Mucosa of rectum (tissue), 2 donors: ENCODE data around the gene GPATCH8.
"Not testable (repeated sequence)": the region's sequence is repeated elsewhere in the genome, so short reads cannot be mapped to it uniquely, and the experiment has no call there.

Experiments used
- H3K27ac ChIP-seq, 2 donors: one replicate each; pipeline ENCODE4 v1.7.0; 2013; ENCODE audit warnings: inconsistent platforms in 2 of 2, low read depth in 2 of 2, low read length in 2 of 2
- H3K27me3 ChIP-seq, 2 donors: one replicate each; pipeline ENCODE4 v1.7.0; 2013; ENCODE audit warnings: low read length in 2 of 2; ENCODE audit not compliant: control insufficient read depth in 2 of 2, insufficient read depth in 2 of 2
- H3K36me3 ChIP-seq, 2 donors: one replicate each; pipeline ENCODE4 v1.7.0; 2013; ENCODE audit warnings: low read length in 2 of 2; ENCODE audit not compliant: control insufficient read depth in 2 of 2, insufficient read depth in 2 of 2
- H3K4me1 ChIP-seq, 2 donors: one replicate each; pipeline ENCODE4 v1.7.0; 2013; ENCODE audit warnings: low read length in 2 of 2, mild to moderate bottlenecking in 1 of 2; ENCODE audit not compliant: control insufficient read depth in 2 of 2, insufficient read depth in 2 of 2
- H3K4me3 ChIP-seq, 2 donors: one replicate each; pipeline ENCODE4 v1.7.0; 2013; ENCODE audit warnings: low read length in 2 of 2
- H3K9ac ChIP-seq, 2 donors: one replicate each; pipeline ENCODE4 v1.7.0; 2013; ENCODE audit warnings: low read length in 2 of 2, low read depth in 1 of 2, mild to moderate bottlenecking in 1 of 2
- H3K9me3 ChIP-seq, 2 donors: one replicate each; pipeline ENCODE4 v1.7.0; 2013; ENCODE audit warnings: low read length in 2 of 2; ENCODE audit not compliant: control insufficient read depth in 2 of 2
- donor health status: healthy.
- donor health status: Normal muscosa, but diverticular disease.

Gene GPATCH8

DNA sequence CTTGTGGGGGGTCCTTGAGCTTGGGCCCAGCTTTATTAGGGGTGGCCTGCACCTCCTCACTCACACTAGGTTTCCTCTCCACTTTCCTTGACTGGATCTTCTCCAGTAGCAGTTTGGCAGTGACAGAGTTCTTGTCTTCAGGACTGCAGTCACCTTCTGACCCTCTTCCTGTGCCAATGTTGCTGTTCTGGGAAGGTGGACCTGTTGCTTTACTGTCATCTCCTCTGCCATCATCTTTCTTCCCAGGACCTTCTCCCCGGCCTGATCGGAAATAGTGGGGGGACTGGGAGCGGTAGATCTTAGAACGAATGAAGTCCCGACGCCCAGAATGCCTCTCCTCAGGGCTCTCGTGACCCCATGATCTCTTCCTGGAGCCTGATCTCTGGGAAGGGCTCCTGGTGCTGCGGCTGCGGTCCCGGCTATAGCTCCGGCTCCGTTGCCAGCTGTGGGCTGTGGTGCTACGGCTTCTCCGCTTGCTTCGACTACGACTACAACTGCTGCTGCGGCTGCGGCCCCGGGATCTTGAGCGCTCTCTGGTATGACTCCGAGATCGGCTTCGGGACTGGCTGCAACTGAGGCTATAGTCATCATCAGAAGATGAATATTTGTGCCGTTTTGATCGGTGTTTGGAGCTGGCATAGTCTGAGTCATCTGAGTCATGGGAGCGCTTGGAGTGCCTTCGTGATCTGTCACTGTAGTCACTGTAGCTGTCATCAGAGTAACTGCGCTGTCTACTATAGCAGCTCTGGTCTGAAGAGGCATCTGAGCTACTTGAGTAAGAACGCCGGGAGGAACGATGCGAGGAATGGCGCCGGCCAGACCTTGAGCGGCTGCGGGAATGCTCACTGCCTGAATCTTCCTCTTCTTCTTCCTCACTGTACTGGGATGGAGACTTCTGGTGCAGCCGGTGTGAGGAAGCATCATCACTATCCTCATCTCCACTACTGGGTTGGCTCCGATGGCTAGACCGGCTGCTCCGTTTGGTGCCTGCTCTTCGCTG lies 104.2 kb downstream of the GPATCH8 start:
- Histone ChIP-seq H3K9me3 (no peaks in the 10 kb centered on the region), H3K4me3 (no peak overlapping the region), H3K9ac (no peak overlapping the region), H3K27ac (no peak overlapping the region), H3K27me3 (no peaks in the 10 kb centered on the region), H3K36me3 (peaks cover 32 to 42% of the 10 kb centered on the region in 2 donors), H3K4me1 (no peaks in the 10 kb centered on the region)

DNA sequence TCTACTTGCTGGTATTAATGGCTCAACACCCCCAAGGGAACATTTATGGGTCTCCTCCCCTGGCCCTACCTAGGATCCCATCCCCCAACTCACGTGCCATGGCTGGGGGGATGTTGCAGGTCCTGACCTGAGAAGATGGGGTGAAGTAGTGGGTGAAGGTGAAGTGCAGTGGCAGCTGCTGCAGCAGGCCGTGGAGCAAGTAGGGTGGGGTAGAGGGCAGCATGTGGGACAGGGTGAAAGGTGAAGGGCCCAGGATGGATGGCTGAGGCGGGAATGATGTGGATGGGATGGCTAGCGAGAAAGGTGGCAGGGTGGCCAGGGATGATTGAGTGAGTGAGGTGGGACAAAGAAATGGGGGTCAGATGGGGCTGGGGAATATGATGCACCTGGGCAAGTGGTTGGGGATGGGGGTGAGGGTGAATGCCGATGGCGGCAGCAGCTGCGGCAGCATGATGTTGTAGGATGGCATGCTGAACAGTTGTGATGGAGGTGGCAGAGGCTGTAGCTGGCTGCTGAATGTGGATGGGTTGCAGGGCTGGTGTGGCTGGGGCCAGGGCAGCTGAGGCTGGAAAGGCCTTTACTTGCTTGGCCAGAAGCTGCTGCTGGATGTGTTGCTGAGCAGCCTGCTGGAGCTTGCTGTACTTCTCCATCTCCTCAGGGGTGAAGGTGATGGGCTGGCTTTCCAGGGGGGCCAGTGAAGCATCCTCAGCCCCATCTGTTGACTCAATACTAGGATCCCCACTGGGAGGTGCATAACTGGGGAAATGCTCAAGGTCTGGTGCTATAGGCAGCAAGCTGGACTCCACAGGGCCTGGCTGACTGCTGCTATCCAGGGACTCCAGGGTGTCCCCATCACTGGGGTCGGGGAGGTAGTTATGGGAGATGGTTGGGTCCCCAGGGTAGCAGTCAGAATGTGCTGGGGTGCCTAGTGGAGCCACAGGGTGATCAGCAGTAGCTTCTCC lies 105.4 kb downstream of the GPATCH8 start:
- H3K27ac ChIP-seq: no peak overlapping the region
- H3K9ac ChIP-seq: no peak overlapping the region
- peaks cover 32 to 42% of the 10 kb centered on the region in 2 donors for H3K36me3 ChIP-seq

DNA sequence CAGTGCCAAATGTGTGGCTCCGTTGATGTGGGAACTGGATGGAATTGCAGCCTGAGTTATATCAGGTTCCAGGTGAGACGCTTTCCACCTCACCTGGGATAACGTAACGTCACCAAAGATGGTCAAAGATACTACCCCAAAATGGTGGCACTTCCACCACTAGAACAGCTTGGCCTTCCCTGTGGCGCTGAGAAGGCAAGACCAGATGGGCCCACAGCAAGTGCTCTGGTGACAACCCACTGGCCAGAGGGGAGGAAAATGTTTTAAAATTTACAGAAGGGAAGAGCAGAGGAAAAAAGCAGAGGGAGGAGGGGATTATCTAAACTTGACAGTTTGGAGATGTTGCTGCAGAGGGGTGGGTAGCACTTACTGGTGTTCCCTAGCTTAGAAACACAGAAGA lies 106.3 kb downstream of the GPATCH8 start:
- Histone ChIP-seq H3K27ac (no peak overlapping the region), H3K27me3 (no peaks in the 10 kb centered on the region), H3K4me1 (no peaks in the 10 kb centered on the region), H3K36me3 (peaks cover 32 to 42% of the 10 kb centered on the region in 2 donors), H3K9me3 (no peaks in the 10 kb centered on the region), H3K4me3 (no peak overlapping the region), H3K9ac (no peak overlapping the region)

More for the DNA sequence above, 105.4 kb downstream of the GPATCH8 start:
- Histone ChIP-seq H3K4me3 (no peak overlapping the region), H3K27me3 (no peaks in the 10 kb centered on the region), H3K9me3 (no peaks in the 10 kb centered on the region), H3K4me1 (no peaks in the 10 kb centered on the region)

DNA sequence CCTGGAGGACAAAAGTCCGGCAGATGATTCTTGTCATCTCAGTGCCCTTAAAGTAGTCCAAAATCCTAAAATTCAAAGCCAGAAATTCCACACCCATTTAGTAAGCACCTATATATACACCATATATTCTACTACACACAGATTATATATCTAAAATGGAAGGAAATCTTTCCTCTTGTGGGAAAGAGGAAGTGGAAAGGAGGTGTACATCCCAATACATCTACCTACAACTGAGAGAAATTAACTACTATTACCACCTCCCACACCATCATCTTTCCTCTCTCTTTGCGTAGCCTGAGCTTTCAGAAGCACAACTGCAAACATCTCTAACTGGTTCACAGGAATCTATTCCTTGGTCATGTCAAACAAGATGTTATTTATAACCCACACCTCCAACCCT lies 108.4 kb downstream of the GPATCH8 start:
- no peaks in the 10 kb centered on the region for H3K9me3 ChIP-seq
- no peak overlapping the region for H3K4me3 ChIP-seq
- H3K27ac ChIP-seq: no peak overlapping the region
- no peak overlapping the region for H3K9ac ChIP-seq
- peaks cover 15 to 24% of the 10 kb centered on the region in 2 donors for H3K36me3 ChIP-seq
- H3K4me1 ChIP-seq: no peaks in the 10 kb centered on the region
- H3K27me3 ChIP-seq: no peaks in the 10 kb centered on the region

DNA sequence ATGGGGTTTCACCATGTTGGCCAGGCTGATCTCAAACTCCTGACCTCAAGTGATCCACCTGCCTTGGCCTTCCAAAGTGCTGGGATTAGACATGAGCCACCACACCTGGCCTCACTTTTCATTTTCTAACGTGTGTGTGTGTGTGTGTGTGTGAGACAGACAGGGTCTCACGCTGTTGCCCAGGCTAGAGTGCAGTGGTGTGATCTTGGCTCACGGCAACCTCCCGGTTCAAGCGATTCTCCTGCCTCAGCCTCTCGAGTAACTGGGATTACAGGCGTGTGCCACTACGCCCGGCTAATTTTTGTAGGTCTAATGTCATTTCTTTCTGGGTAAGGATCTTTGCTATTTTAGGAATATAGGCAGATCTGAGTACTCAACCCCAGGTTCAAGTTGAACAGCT lies 109.1 kb downstream of the GPATCH8 start:
- H3K9me3 ChIP-seq, H3K27me3 ChIP-seq, H3K4me1 ChIP-seq, H3K9ac ChIP-seq, H3K27ac ChIP-seq, H3K4me3 ChIP-seq: not testable (repeated sequence)
- peaks cover 8 to 17% of the 10 kb centered on the region in 2 donors for H3K36me3 ChIP-seq

DNA sequence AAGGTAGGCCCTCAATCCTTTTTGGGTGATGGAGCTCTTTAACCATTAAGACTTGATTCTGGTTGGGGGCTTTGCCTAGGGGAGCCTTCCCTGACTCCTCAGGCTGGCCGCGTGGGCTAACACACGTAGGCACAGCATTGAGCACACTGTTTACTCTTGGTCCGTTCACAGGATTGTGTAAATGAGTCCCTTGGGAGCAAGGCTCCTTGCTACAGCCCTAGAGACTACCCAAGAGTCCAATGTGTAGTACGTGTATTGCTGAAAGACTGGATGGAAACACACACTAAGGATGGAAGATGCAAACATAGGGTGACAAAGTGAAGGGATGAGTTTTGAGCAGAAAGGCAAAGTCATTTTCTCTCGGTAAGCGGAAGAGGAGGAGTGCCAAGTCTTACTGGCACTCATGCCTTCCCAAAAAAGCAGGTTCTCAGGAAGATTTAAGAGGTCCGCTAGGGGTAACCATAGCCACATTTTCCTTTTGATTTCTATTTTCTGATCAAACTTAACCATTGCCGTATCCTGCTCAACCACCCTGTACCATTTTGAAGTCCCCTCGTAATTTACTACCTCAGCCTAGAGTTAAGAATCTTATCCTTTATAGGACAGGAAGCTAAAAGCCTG lies 112.8 kb downstream of the GPATCH8 start:
- Histone ChIP-seq H3K9me3 (no peaks in the 10 kb centered on the region), H3K27ac (no peak overlapping the region), H3K9ac (no peak overlapping the region), H3K4me3 (no peak overlapping the region), H3K4me1 (peaks cover 6 to 7% of the 10 kb centered on the region in 2 donors), H3K27me3 (peaks cover 0 to 5% of the 10 kb centered on the region in 2 donors), H3K36me3 (no peaks in the 10 kb centered on the region)

DNA sequence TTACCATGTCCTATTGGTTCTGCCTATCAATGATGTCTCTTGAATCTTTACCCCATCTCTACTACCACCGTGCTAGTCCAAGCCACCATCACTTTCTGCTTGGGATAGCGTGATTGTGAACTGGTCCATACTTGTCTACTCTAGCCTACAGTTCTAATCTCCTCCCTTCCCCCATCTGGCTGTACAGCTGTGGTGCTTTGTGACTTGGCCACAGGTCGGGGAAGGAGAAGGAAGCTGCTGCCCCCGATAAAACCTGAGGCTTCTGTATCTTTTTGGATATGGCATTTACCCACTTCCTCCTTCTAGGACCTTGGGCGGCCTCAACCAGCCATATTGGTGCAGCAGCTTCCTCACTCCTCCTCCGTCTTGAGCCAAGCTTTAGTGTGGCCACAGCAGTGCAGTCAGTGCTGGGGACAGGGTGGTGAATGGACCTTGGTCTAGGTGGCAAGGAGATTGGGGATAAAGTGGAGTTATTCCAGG lies 113.4 kb downstream of the GPATCH8 start:
- no peak overlapping the region for H3K27ac ChIP-seq
- H3K4me1 ChIP-seq: peaks cover 7 to 9% of the 10 kb centered on the region in 2 donors
- no peaks in the 10 kb centered on the region for H3K9me3 ChIP-seq
- H3K4me3 ChIP-seq: no peak overlapping the region
- no peak overlapping the region for H3K9ac ChIP-seq
- H3K36me3 ChIP-seq: no peaks in the 10 kb centered on the region
- peaks cover 0 to 9% of the 10 kb centered on the region in 2 donors for H3K27me3 ChIP-seq

DNA sequence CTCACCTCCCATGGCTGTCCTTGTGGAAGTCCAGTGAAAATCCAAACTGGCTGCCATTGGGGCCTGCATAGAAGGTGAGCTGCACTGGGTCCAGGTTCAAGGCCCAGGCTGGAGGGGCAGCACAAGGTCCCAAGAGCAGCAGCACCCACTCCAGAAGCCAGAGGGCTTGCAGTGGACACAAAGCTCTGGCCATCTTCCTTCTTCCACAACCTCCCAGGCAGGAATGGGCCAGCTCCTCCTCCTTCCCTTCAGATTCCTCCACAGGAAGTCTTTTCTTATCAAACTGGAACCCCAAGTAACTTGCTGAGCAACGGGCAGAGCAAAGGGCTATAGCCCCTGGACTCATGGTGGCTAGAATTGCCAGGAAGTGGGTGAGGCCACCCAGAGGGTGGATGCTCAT lies 113.9 kb downstream of the GPATCH8 start, which contains the start of gene ITGA2B:
Gene ITGA2B, minus strand, starts transcription at position 369 of the 400 bp plus-strand sequence. Its CDS starts 176 bp downstream, at position 193.
- H3K4me1 ChIP-seq: peaks cover 7 to 10% of the 10 kb centered on the region in 2 donors
- no peak within 1 kb of the TSS for H3K27ac ChIP-seq
- no peak within 1 kb of the TSS for H3K4me3 ChIP-seq

DNA sequence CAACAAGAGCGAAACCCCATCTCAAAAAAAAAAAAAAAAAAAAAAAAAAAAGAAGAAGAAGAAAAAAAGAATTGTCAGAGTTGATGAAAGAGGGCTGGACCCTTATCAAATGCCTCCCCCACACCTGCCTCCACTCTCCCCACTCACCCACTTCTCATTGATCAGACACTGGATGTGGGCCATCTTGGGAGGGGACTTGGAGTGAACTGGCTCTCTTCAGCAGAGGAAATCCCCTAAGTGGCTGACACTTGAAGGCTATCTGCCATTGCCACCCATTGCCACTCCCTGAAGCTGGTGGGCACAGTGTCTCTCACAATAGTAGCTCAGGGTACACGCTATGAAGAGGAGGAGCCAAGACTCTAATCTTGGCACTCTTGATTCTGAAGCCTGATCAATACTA lies 115.4 kb downstream of the GPATCH8 start:
- Histone ChIP-seq H3K9me3 (no peaks in the 10 kb centered on the region), H3K27ac (no peak overlapping the region), H3K36me3 (no peaks in the 10 kb centered on the region), H3K4me1 (peaks cover 7 to 10% of the 10 kb centered on the region in 2 donors), H3K9ac (no peak overlapping the region), H3K4me3 (no peak overlapping the region), H3K27me3 (peaks cover 4 to 16% of the 10 kb centered on the region in 2 donors)

More for the DNA sequence above, 113.9 kb downstream of the GPATCH8 start, which contains the start of gene ITGA2B:
- Histone ChIP-seq H3K9ac (no peak within 1 kb of the TSS), H3K36me3 (no peaks in the 10 kb centered on the region), H3K9me3 (no peaks in the 10 kb centered on the region), H3K27me3 (peaks cover 2 to 12% of the 10 kb centered on the region in 2 donors)
